Measurements from ENCODE around the gene RNF123. TPM values are rescaled to one million over a fixed set of nuclear protein-coding genes. Genes with fewer than 3 reads are reported as not detected.

Gene RNF123
- total RNA-seq, 1 donor from 2014 or later, result 19.4 TPM

DNA sequence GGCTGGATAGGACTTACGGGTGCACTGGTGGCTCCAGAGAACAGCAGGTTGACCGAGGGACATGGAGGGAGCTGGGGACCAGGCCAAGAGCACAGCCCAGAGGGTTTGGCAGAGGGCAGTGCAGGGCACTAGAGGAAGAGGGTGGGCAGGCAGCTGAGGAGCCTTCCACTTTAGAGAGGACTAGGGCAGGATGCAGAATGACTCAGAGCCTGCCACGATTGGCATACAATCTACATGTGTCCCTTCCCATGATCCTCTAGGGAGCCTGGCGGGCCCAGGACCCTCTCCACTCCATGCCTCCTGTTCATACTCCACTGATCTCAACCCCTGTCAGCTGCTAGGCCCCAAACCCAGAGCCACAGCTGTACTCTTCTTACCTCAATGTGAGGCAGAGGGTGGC is 29.6 kb upstream of the RNF123 start:
- no peak for ATAC-seq

DNA sequence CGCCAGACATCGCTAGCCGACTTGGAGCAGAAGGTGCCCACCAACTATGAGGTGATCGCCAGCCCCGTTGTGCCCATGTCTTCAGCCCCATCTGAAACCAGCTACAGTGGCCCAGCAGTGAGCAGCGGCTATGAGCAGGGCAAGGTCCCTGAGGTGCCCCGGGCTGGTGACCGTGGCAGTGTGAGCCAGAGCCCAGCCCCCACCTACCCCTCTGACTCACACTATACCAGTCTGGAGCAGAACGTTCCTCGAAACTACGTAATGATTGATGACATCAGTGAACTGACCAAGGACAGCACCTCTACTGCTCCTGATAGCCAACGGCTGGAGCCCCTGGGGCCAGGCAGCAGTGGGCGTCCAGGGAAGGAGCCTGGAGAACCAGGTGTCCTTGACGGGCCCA is 28.1 kb upstream of the RNF123 start:
- ATAC-seq, result peak; percentile 7

GRCh38 chr3:49662021-49662420 is 27.3 kb upstream of the RNF123 start:
- ATAC-seq, result no peak

- ATAC-seq, result no peak
Observed at GRCh38 chr3:49662720-49663413, 26.5 kb upstream of the RNF123 start.

DNA sequence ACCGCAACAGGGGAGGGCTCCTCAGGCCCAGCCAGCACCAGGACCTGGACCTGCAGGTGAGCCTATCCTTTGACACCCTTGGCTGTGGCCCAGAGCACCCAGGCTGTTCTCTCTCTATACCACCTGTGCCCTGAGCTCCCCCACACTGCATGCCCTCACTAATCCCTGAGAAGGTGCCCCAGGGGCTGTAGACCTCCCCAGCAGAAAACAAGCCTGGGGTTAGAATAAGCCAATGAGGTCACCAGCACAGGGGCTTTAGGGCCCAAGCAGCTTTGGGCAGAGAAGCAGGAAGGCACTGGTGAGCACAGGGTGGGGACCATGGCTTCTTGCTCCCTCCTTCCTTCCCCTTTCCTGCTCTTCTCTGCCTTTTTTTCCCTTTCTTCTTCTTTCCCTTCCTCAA is 25.5 kb upstream of the RNF123 start:
- ATAC-seq, result no peak

DNA sequence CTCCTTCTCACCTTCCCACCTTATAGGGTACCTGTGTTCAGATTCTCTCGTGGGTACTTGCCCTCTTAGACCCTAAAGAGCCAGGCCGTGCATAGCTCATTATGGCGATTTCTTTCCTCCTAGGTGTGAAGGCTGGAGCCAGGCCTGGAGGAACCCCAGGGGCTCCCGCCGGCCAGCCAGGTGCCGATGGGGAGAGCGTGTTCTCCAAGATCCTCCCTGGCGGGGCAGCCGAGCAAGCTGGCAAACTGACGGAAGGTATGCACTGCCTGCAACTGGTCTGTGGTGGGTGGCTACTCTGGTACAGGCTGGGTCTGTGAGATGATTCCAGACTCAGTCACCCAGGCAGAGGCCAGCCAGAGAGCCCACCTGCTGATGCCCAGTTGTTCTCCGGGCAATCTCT is 25.1 kb upstream of the RNF123 start:
- ATAC-seq, result no peak

GRCh38 chr3:49665822-49666519 is 23.4 kb upstream of the RNF123 start:
- ATAC-seq, result peak; percentile 44

DNA sequence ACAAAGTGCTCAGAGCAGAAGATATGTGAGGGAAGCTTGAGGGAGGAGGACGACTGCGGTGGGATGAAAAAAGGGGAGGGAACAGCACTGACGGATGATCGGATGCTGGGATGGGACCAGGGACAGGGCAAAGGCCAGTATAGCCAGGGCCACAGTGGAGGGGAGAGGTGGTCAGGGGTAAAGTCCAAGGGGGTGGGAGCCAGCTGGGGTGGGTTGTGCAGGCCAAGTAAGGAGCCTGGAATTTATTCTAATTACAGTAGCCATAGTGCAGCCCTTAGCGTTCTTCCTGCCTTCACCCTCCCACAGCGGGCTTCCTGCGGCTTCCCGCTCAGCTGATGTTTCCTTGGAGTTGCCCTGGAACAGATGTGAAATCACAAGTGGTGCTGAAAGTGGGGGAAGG is 22.8 kb upstream of the RNF123 start:
- ATAC-seq, result no peak

DNA sequence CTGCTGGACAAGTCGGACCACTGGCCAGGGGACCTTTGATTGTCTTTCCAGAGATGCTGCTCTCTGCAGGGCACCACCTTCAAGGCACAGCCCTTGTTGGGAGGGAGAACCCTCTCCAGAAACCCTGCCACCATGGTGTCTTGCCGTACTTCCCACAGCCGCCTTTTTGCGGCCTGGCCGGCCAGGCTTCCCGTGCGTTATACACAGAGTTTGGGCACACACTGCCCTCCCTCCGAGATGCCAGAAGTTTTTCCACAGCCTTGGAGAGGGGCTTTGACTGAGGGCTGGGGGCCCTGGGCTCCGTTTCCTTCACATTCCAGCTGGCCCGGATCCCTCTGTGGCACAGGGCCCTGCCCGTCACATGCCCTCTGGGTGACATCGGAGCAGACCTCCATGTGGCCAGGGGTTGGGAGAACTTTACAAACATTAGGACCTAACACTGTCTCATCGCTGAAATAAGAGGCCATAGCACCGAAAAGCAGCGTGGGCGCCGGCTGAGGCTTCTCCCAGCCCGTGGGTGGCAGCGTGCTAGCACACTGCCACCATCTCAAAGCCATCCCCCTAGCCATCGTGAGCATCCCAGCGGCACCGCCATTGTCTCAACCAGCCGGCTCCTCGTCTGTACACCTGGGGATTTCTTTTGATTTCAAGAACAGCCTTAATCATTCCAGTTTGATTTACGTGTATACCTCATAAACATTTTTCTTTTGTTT is 21.5 kb upstream of the RNF123 start:
- no peak for ATAC-seq

- ATAC-seq, result no peak
Observed at GRCh38 chr3:49668414-49668797, 21.0 kb upstream of the RNF123 start.

- ATAC-seq, result no peak
Observed at GRCh38 chr3:49668861-49669260, 20.5 kb upstream of the RNF123 start.

DNA sequence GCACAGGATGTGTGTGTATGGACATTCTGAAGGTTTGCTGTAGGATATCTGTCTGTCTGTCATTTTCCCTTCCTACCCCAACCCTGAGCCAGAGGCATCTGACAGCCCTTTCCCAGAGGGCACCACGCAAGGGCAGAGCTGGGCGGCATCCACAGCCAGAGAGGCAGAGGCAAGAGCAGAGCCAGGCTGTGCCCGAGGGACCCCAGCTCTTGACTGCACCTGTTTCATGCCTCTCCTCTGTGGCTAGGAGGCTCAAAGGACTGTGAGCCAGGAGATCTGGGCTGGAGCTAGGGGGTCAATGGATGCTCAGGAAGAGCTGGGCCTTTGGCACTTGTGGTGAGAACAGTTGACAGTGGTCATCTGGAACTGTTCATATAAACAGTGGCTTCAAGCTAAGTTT is 20.0 kb upstream of the RNF123 start:
- ATAC-seq, result no peak

DNA sequence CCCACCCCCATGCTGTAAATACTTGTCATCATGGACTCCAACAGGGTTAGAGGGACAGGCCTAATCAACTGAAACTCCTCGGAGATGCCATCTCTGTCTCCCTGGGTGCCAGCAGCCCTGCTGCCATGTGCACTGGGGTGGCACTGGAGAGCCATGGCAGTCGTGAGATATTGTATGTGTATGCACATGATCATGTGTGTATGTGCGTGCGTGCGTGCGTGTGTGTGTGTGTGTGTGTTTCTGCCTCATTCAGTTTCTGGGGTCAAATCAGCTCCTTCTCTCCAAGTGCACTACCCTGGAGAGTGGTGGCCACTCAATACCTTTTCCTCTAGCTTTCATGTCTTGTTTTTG is 18.4 kb upstream of the RNF123 start:
- ATAC-seq, result no peak

GRCh38 chr3:49671291-49672288 is 17.8 kb upstream of the RNF123 start:
- ATAC-seq, result peak; percentile 34

DNA sequence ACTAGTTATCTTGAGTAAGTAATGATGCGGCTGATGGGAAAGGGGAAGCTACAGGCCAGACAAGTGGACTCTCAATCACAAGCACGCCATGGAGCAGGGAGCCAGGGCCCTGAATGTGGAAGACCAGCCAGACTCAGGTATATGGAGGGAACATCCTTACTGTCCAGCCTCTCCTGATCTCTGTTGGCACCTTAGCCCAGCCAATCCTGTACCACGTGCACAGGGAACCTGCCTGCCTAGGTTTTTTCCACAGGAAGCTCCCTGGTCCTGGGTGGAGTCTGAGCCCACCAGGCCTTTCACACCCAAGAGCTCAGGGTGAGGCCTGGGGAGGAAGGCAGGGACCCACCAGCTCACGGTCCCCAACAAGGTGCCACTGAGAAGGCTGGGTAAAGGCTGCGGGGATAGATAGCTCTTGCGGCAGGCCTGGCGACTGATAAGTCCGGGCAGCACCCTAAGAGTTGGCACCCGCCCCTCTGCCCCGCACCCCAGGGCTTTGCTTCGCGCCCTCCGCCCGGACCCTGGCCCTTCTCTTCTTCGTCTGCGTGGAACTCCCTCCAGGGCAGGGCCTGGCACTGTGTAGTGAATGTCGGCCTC is 16.1 kb upstream of the RNF123 start:
- ATAC-seq, result peak; percentile 1

GRCh38 chr3:49673715-49674496 is 15.5 kb upstream of the RNF123 start, which contains the start of gene APEH:
TSS of gene APEH (plus strand) at chr3:49674351. CDS start at chr3:49674402, 51 bp downstream.
- peak; percentile 90 for ATAC-seq

DNA sequence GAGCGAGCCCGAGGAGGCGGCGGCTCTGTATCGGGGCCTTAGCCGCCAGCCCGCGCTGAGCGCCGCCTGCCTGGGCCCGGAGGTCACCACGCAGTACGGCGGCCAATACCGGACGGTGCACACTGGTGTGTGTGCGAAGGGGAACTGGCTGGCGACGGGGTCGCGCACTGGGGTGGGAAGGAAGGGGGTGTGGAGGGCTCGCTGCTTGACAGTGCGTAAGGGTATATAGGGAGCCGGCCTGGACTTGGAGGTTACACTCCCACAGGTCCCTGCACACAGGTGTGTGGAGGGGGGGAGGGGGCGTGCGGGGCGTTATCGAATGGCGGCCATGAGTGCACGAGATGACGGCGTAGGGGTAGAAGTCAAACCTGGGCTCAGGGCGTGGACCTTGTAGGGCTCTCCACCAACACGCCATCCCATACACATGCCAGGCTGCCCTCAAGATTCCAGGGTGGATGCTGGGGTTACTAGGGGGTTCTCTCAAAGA is 14.8 kb upstream of the RNF123 start:
- ATAC-seq, result peak; percentile 26

- ATAC-seq, result no peak
Observed at GRCh38 chr3:49675912-49676311, 13.4 kb upstream of the RNF123 start.

DNA sequence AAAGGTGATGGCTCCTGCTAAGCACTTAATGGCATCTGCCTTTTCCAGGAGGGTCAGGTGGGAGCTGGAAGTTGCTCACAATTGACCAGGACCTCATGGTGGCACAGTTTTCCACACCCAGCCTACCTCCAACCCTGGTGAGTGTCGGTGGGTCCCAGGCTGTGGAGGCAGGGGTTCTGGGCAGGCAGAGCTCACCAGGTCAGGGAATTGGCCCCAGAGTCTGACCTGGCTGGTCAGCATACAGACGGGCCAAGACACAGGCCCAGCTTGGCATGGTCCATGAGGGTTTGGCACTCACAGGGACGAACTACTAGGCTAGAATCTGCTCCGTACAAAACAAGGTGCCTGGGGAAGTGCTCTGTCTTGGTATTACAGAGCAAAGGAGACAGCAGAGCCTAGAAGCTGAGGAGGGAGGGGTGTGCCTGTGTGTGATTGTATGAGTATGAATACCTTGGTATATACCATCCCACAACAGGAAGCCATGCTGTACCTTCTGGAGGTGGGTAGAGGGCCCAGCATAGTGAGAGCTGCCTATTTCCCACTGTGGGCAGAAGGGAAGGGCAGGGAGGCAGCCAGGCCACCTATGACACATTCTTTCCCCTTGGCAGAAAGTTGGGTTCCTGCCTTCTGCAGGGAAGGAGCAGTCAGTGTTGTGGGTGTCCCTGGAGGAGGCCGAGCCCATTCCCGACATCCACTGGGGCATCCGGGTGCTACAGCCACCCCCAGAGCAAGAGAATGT is 8.7 kb upstream of the RNF123 start:
- no peak for ATAC-seq

- ATAC-seq, result no peak
Observed at GRCh38 chr3:49681232-49681522, 8.2 kb upstream of the RNF123 start.

- no peak for ATAC-seq
Observed at GRCh38 chr3:49681543-49681942, 7.8 kb upstream of the RNF123 start.

Data from esophagus mucosa (tissue), 1 donor.